ENCODE results near the gene KLK1. TPM values are rescaled to one million over a fixed set of nuclear protein-coding genes. Genes with fewer than 3 reads are reported as not detected.

The KLK1 gene
- total and polyA plus RNA-seq, 2 of the 13 experiments (the other 11 are each of a cell fraction or from before 2014, with no cell fraction given), result not detected

GRCh38 chr19:50791594-50792271, 31.9 kb downstream of the KLK1 start (continued):
- TF ChIP-seq KLF9 (CRISPR knock-in tag; IDR thresholded peaks at IDR 0.05; ENCODE audit: low read depth) (no peak), HOXA5 (CRISPR knock-in tag; IDR thresholded peaks at IDR 0.05) (no peak), SRSF9 (IDR thresholded peaks at IDR 0.05; ENCODE audit: borderline replicate concordance, insufficient read depth, low read depth, low read length, poor library complexity, severe bottlenecking) (no peak), KDM1A (CRISPR knock-in tag; IDR thresholded peaks at IDR 0.05) (no peak), GATAD2A (CRISPR knock-in tag; IDR thresholded peaks at IDR 0.05) (no peak), CENPBD1 (CRISPR knock-in tag; IDR thresholded peaks at IDR 0.05; ENCODE audit: borderline replicate concordance, low read depth) (no peak), SALL1 (CRISPR knock-in tag; IDR thresholded peaks at IDR 0.05) (peak; percentile 57; the same call in 1 of the 2 replicates), HMG20B (CRISPR knock-in tag; conservative IDR thresholded peaks at IDR 0.05) (no peak), TOPORS (CRISPR knock-in tag; IDR thresholded peaks at IDR 0.05) (no peak), NFYC (CRISPR knock-in tag; IDR thresholded peaks at IDR 0.05) (no peak), AHR (CRISPR knock-in tag; IDR thresholded peaks at IDR 0.05) (no peak), ZBTB3 (CRISPR knock-in tag; IDR thresholded peaks at IDR 0.05; ENCODE audit: borderline replicate concordance, low read depth) (no peak), MED8 (CRISPR knock-in tag; IDR thresholded peaks at IDR 0.05; ENCODE audit: insufficient replicate concordance) (no peak), CSRNP2 (CRISPR knock-in tag; conservative IDR thresholded peaks at IDR 0.05; ENCODE audit: low read depth) (no peak), ZNF530 (CRISPR knock-in tag; IDR thresholded peaks at IDR 0.05; ENCODE audit: low read depth) (no peak), HNF4G (IDR thresholded peaks at IDR 0.05; ENCODE audit: borderline replicate concordance, low read depth, low read length) (peak; percentile 79), HNF4G (CRISPR knock-in tag; IDR thresholded peaks at IDR 0.05; ENCODE audit: borderline replicate concordance, low read depth) (peak; percentile 70; the same call in 1 of the 2 replicates), SMARCC2 (IDR thresholded peaks at IDR 0.05) (no peak), ZNF280B (CRISPR knock-in tag; IDR thresholded peaks at IDR 0.05; ENCODE audit: borderline replicate concordance) (no peak), KDM2A (CRISPR knock-in tag; IDR thresholded peaks at IDR 0.05; ENCODE audit: borderline replicate concordance, low read depth) (peak; percentile 69; the same call in 1 of the 2 replicates), ZNF570 (CRISPR knock-in tag; IDR thresholded peaks at IDR 0.05; ENCODE audit: borderline replicate concordance) (no peak), ZNF276 (CRISPR knock-in tag; IDR thresholded peaks at IDR 0.05; ENCODE audit: low read depth) (no peak), KDM3A (CRISPR knock-in tag; IDR thresholded peaks at IDR 0.05; ENCODE audit: low read depth) (no peak), WIZ (CRISPR knock-in tag; IDR thresholded peaks at IDR 0.05) (no peak), ZSCAN9 (CRISPR knock-in tag; IDR thresholded peaks at IDR 0.05; ENCODE audit: borderline replicate concordance) (no peak), ZEB1 (IDR thresholded peaks at IDR 0.05; ENCODE audit: insufficient replicate concordance, low read depth) (peak; percentile 34), ZFP36L2 (CRISPR knock-in tag; IDR thresholded peaks at IDR 0.05) (no peak)

Data from HepG2 (cell line).